Liver (tissue), 9 donors: ENCODE data around the gene LRMDA. TPM values are rescaled to one million over a fixed set of nuclear protein-coding genes. Genes with fewer than 3 reads are reported as not detected.

Experiments
- DNase-seq: peaks from one replicate; pipeline ENCODE4 v3.0.0-alpha.2; 2017; ENCODE audit warnings: low spot score
- H3K27ac ChIP-seq, 2 donors: one replicate each; pipeline ENCODE4 v1.7.0; 2013; ENCODE audit warnings: inconsistent platforms in 2 of 2, low read length in 2 of 2, control low read depth in 1 of 2, low read depth in 1 of 2, mild to moderate bottlenecking in 1 of 2
- H3K27me3 ChIP-seq, 4 donors: one replicate each; pipeline versions ENCODE4 v1.6.1 to v1.7.0; 2013; ENCODE audit warnings: low read length in 3 of 4, inconsistent platforms in 1 of 4, mild to moderate bottlenecking in 1 of 4, moderate library complexity in 1 of 4; ENCODE audit not compliant: control insufficient read depth in 4 of 4, insufficient read depth in 4 of 4
- H3K36me3 ChIP-seq, 4 donors: one replicate each; pipeline versions ENCODE4 v1.6.1 to v1.7.0; 2013; ENCODE audit warnings: low read length in 3 of 4, mild to moderate bottlenecking in 3 of 4, low read depth in 1 of 4, moderate library complexity in 1 of 4; ENCODE audit not compliant: control insufficient read depth in 4 of 4, insufficient read depth in 3 of 4
- H3K4me1 ChIP-seq, 4 donors: one replicate each; pipeline versions ENCODE4 v1.6.1 to v1.7.0; 2013; ENCODE audit warnings: low read length in 3 of 4, mild to moderate bottlenecking in 3 of 4, moderate library complexity in 1 of 4; ENCODE audit not compliant: control insufficient read depth in 4 of 4, insufficient read depth in 4 of 4
- H3K4me3 ChIP-seq, 3 donors: one replicate each; pipeline versions ENCODE4 v1.6.1 to v1.7.0; 2013; ENCODE audit warnings: low read length in 3 of 3, control low read depth in 1 of 3, low read depth in 1 of 3, mild to moderate bottlenecking in 1 of 3
- H3K9ac ChIP-seq, 2 donors: one replicate each; pipeline ENCODE4 v1.7.0; 2013; ENCODE audit warnings: low read length in 2 of 2, mild to moderate bottlenecking in 2 of 2, moderate library complexity in 2 of 2, control low read depth in 1 of 2, low read depth in 1 of 2
- H3K9me3 ChIP-seq, 4 donors: one replicate each; pipeline versions ENCODE4 v1.6.1 to v1.7.0; 2013; ENCODE audit warnings: low read length in 3 of 4; ENCODE audit not compliant: control insufficient read depth in 4 of 4
- EGR1 ChIP-seq, 2 donors: IDR thresholded peaks; 2 replicates each; pipeline ENCODE4 v1.6.1; 2016 to 2018; ENCODE audit warnings: antibody characterized with exemption in 2 of 2, low read depth in 2 of 2
- FOXA1 ChIP-seq: IDR thresholded peaks from 2 replicates; pipeline ENCODE4 v1.6.1; 2016; ENCODE audit warnings: antibody characterized with exemption
- FOXA2 ChIP-seq: IDR thresholded peaks from 2 replicates; pipeline ENCODE4 v1.6.1; 2016; ENCODE audit warnings: antibody characterized with exemption
- GABPA ChIP-seq, 2 donors: IDR thresholded peaks in 1 of 2; conservative IDR thresholded peaks in 1 of 2; 2 replicates each; pipeline ENCODE4 v1.6.1; 2016; ENCODE audit warnings: antibody characterized with exemption in 2 of 2, mild to moderate bottlenecking in 1 of 2, moderate library complexity in 1 of 2
- HNF4A ChIP-seq, 2 donors: conservative IDR thresholded peaks; 2 replicates each; pipeline ENCODE4 v1.6.1; 2016; ENCODE audit warnings: antibody characterized with exemption in 2 of 2, mild to moderate bottlenecking in 2 of 2
- HNF4G ChIP-seq: IDR thresholded peaks from 2 replicates; pipeline ENCODE4 v1.6.1; 2016; ENCODE audit warnings: antibody characterized with exemption
- JUND ChIP-seq, 2 donors: IDR thresholded peaks; 2 replicates each; pipeline ENCODE4 v1.6.1; 2016; ENCODE audit warnings: antibody characterized with exemption in 2 of 2
- NR2F2 ChIP-seq: IDR thresholded peaks from 2 replicates; pipeline ENCODE4 v1.6.1; 2016; ENCODE audit warnings: antibody characterized with exemption
- RAD21 ChIP-seq, 2 donors: IDR thresholded peaks; 2 replicates each; pipeline ENCODE4 v1.6.1; 2016; ENCODE audit warnings: antibody characterized with exemption in 2 of 2, mild to moderate bottlenecking in 2 of 2
- RXRA ChIP-seq, 2 donors: IDR thresholded peaks; 2 replicates each; pipeline ENCODE4 v1.6.1; 2017 to 2018; ENCODE audit warnings: antibody characterized with exemption in 2 of 2, mild to moderate bottlenecking in 1 of 2
- SP1 ChIP-seq: IDR thresholded peaks from 2 replicates; pipeline ENCODE4 v1.6.1; 2018; ENCODE audit warnings: antibody characterized with exemption, mild to moderate bottlenecking
- TAF1 ChIP-seq: conservative IDR thresholded peaks from 2 replicates; pipeline ENCODE4 v1.6.1; 2016; ENCODE audit warnings: antibody characterized with exemption, mild to moderate bottlenecking
- YY1 ChIP-seq: IDR thresholded peaks from 2 replicates; pipeline ENCODE4 v1.6.1; 2016; ENCODE audit warnings: antibody characterized with exemption, mild to moderate bottlenecking
- WGBS: extraction: QIAGEN DNeasy Blood & Tissue Kit; methylation state at CpG from one replicate; pipeline ENCODE4 v1.1.7; 2013; 5-methylcytosine and 5-hydroxymethylcytosine counted together
- polyA plus RNA-seq, 2 donors: library from polyadenylated mRNA; stranded (reverse) in 1 of 2; unstranded in 1 of 2; fragments of 200-250 nt in 1 of 2; fragments of >200 nt in 1 of 2; fragmentation: Nextera tagmentation in 1 of 2; extraction: Ambion mirVana in 1 of 2; gene quantifications; one replicate each; pipeline versions ENCODE4 v1.2.1 to v1.2.3, GENCODE V29; 2013 to 2015
- total RNA-seq, 2 donors: library from RNA; depleted of rRNA; stranded (reverse); fragments of >200 nt; gene quantifications; one replicate each; pipeline ENCODE4 v1.2.3, GENCODE V29; 2014
- TF ChIP-seq, protein P1 (sequence below): IDR thresholded peaks from 2 replicates; pipeline ENCODE4 v1.6.1; 2016; ENCODE audit warnings: antibody characterized with exemption, mild to moderate bottlenecking
- TF ChIP-seq, protein P2 (sequence below): IDR thresholded peaks from 2 replicates; pipeline ENCODE4 v1.6.1; 2016; ENCODE audit warnings: antibody characterized with exemption
- TF ChIP-seq, protein P3 (sequence below): IDR thresholded peaks from 2 replicates; pipeline ENCODE4 v1.6.1; 2016; ENCODE audit warnings: antibody characterized with exemption
- TF ChIP-seq, protein P4 (sequence below): fragments of 150-350 bp; IDR thresholded peaks from 2 replicates; pipeline ENCODE4 v1.5.1; 2017; ENCODE audit warnings: improper control_type of control experiment, low read depth, low read length; ENCODE audit not compliant: missing input control
- TF ChIP-seq, protein P5 (sequence below): IDR thresholded peaks from 2 replicates; pipeline ENCODE4 v1.6.1; 2016; ENCODE audit warnings: antibody characterized with exemption
- donor health status: healthy.
- donor health status: healthy.
- donor health status: healthy.
- donor health status: healthy.
- donor health status: healthy.

The LRMDA gene
- total and polyA plus RNA-seq, 4 donors, result 7.9 to 15.8 (median 11.3) TPM

DNA sequence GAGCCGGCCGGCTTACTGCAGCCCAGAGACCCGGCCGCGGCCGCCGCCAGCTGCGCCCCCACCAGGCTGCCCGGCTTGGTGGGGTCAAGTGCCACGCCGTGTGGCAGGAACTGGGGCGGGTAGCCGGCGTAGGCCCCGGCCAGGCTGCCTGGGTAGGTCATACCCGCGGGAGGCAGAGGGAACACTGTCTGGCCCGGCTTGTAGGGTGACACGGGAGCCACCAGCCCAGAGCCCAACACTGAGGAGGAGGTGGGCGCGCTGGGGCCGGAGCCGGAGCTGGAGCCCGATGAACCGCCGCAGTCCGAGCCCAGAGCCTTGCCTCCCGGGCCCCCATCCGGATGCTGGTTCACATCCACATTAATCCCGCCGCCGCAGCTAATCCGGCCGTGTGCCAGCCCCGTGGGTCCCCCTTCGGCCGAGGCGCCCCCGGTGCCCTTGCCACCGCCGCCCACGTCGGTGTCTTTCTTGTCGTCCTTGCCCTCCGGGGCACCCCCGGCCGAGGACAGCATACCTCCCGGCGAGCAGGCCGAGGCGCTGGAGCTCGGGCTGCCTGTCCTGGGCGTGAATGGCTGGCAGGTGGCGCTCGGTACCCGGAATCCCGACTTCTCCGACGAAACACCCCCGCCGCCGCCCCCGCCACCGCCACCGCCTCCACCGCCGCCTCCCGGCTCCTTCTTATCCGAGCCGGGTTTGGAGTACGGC lies 31.8 kb upstream of the LRMDA start:
- Histone ChIP-seq H3K4me1 (peaks cover 7 to 42% (median 24%) of the 10 kb centered on the region in 4 donors), H3K9ac (peak overlapping the region in 1 of 2 donors; percentile 83), H3K4me3 (peak overlapping the region; percentile 64 to 86 (median 74)), H3K27ac (peak overlapping the region in 1 of 2 donors; percentile 97), H3K27me3 (no peaks in the 10 kb centered on the region), H3K36me3 (no peaks in the 10 kb centered on the region), H3K9me3 (no peaks in the 10 kb centered on the region)
- 24% methylated on average over 71 of the region's 71 CpGs for WGBS
- no peak for TF ChIP-seq FOXA2
- TF ChIP-seq, protein P1, sequence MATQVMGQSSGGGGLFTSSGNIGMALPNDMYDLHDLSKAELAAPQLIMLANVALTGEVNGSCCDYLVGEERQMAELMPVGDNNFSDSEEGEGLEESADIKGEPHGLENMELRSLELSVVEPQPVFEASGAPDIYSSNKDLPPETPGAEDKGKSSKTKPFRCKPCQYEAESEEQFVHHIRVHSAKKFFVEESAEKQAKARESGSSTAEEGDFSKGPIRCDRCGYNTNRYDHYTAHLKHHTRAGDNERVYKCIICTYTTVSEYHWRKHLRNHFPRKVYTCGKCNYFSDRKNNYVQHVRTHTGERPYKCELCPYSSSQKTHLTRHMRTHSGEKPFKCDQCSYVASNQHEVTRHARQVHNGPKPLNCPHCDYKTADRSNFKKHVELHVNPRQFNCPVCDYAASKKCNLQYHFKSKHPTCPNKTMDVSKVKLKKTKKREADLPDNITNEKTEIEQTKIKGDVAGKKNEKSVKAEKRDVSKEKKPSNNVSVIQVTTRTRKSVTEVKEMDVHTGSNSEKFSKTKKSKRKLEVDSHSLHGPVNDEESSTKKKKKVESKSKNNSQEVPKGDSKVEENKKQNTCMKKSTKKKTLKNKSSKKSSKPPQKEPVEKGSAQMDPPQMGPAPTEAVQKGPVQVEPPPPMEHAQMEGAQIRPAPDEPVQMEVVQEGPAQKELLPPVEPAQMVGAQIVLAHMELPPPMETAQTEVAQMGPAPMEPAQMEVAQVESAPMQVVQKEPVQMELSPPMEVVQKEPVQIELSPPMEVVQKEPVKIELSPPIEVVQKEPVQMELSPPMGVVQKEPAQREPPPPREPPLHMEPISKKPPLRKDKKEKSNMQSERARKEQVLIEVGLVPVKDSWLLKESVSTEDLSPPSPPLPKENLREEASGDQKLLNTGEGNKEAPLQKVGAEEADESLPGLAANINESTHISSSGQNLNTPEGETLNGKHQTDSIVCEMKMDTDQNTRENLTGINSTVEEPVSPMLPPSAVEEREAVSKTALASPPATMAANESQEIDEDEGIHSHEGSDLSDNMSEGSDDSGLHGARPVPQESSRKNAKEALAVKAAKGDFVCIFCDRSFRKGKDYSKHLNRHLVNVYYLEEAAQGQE, result no peak
- TF ChIP-seq, protein P2, sequence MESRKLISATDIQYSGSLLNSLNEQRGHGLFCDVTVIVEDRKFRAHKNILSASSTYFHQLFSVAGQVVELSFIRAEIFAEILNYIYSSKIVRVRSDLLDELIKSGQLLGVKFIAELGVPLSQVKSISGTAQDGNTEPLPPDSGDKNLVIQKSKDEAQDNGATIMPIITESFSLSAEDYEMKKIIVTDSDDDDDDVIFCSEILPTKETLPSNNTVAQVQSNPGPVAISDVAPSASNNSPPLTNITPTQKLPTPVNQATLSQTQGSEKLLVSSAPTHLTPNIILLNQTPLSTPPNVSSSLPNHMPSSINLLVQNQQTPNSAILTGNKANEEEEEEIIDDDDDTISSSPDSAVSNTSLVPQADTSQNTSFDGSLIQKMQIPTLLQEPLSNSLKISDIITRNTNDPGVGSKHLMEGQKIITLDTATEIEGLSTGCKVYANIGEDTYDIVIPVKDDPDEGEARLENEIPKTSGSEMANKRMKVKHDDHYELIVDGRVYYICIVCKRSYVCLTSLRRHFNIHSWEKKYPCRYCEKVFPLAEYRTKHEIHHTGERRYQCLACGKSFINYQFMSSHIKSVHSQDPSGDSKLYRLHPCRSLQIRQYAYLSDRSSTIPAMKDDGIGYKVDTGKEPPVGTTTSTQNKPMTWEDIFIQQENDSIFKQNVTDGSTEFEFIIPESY, result no peak
- no peak for TF ChIP-seq YY1
- no peak for TF ChIP-seq SP1
- TF ChIP-seq FOXA1, result no peak
- peak; percentile 48 to 75 for TF ChIP-seq RAD21 (IDR thresholded peaks at IDR 0.05)
- TF ChIP-seq TAF1, result no peak
- TF ChIP-seq, protein P3, sequence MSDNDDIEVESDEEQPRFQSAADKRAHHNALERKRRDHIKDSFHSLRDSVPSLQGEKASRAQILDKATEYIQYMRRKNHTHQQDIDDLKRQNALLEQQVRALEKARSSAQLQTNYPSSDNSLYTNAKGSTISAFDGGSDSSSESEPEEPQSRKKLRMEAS, result no peak
- TF ChIP-seq GABPA (IDR thresholded peaks at IDR 0.05 in 1 of 2, conservative IDR thresholded peaks at IDR 0.05 in 1 of 2), result no peak
- peak in 1 of 2 donors; percentile 29 for TF ChIP-seq EGR1 (IDR thresholded peaks at IDR 0.05; ENCODE audit: low read depth in 2 of 2)
- no peak for TF ChIP-seq HNF4G
- no peak for TF ChIP-seq NR2F2
- no peak for TF ChIP-seq RXRA (IDR thresholded peaks at IDR 0.05)
- TF ChIP-seq HNF4A (conservative IDR thresholded peaks at IDR 0.05), result no peak
- TF ChIP-seq, protein P4, sequence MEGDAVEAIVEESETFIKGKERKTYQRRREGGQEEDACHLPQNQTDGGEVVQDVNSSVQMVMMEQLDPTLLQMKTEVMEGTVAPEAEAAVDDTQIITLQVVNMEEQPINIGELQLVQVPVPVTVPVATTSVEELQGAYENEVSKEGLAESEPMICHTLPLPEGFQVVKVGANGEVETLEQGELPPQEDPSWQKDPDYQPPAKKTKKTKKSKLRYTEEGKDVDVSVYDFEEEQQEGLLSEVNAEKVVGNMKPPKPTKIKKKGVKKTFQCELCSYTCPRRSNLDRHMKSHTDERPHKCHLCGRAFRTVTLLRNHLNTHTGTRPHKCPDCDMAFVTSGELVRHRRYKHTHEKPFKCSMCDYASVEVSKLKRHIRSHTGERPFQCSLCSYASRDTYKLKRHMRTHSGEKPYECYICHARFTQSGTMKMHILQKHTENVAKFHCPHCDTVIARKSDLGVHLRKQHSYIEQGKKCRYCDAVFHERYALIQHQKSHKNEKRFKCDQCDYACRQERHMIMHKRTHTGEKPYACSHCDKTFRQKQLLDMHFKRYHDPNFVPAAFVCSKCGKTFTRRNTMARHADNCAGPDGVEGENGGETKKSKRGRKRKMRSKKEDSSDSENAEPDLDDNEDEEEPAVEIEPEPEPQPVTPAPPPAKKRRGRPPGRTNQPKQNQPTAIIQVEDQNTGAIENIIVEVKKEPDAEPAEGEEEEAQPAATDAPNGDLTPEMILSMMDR, result peak; percentile 59
- TF ChIP-seq JUND (IDR thresholded peaks at IDR 0.05), result no peak
- TF ChIP-seq, protein P5, sequence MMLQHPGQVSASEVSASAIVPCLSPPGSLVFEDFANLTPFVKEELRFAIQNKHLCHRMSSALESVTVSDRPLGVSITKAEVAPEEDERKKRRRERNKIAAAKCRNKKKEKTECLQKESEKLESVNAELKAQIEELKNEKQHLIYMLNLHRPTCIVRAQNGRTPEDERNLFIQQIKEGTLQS, result no peak
- DNase-seq, result peak; percentile 70
